IPS-18c (cell line): ENCODE results near the gene GIPR.
"Not testable (repeated sequence)": the region's sequence is repeated elsewhere in the genome, so short reads cannot be mapped to it uniquely, and the experiment has no call there.

ENCODE experiments used
- H3K4me3 ChIP-seq: 2 replicates; pipeline ENCODE4 v1.7.0; 2013; ENCODE audit warnings: low read depth, mild to moderate bottlenecking, low read length, moderate library complexity; ENCODE audit not compliant: insufficient read depth
- H3K9me3 ChIP-seq: one replicate; pipeline ENCODE4 v1.6.1; 2013; ENCODE audit warnings: mild to moderate bottlenecking, low read length, moderate library complexity; ENCODE audit not compliant: control insufficient read depth, insufficient read depth

Gene GIPR

GRCh38 chr19:45711851-45712698 lies 44.1 kb downstream of the GIPR start:
- H3K4me3 ChIP-seq: no peak overlapping the region
- no peaks in the 10 kb centered on the region for H3K9me3 ChIP-seq

GRCh38 chr19:45712699-45713067 lies 44.7 kb downstream of the GIPR start:
- H3K4me3 ChIP-seq: no peak overlapping the region

GRCh38 chr19:45713141-45713540 lies 45.1 kb downstream of the GIPR start:
- no peaks in the 10 kb centered on the region for H3K9me3 ChIP-seq
- H3K4me3 ChIP-seq: no peak overlapping the region

More at GRCh38 chr19:45712699-45713067, 44.7 kb downstream of the GIPR start:
- H3K9me3 ChIP-seq: no peaks in the 10 kb centered on the region

GRCh38 chr19:45715139-45715538 lies 47.1 kb downstream of the GIPR start:
- H3K4me3 ChIP-seq: no peak overlapping the region
- H3K9me3 ChIP-seq: no peaks in the 10 kb centered on the region

GRCh38 chr19:45716359-45717130 lies 48.5 kb downstream of the GIPR start:
- H3K4me3 ChIP-seq: peak overlapping the region; percentile 77
- H3K9me3 ChIP-seq: no peaks in the 10 kb centered on the region

- Histone ChIP-seq H3K4me3 (peak overlapping the region; percentile 77), H3K9me3 (no peaks in the 10 kb centered on the region)
Observed at GRCh38 chr19:45717131-45717982, 49.3 kb downstream of the GIPR start.

- no peaks in the 10 kb centered on the region for H3K9me3 ChIP-seq
- peak overlapping the region; percentile 52 for H3K4me3 ChIP-seq
Observed at GRCh38 chr19:45717983-45718650, 50.1 kb downstream of the GIPR start.

GRCh38 chr19:45720065-45720464 lies 52.0 kb downstream of the GIPR start:
- H3K9me3 ChIP-seq, H3K4me3 ChIP-seq: not testable (repeated sequence)

GRCh38 chr19:45728683-45729082 lies 60.7 kb downstream of the GIPR start:
- not testable (repeated sequence) for H3K4me3 ChIP-seq, H3K9me3 ChIP-seq

- peak overlapping the region; percentile 85 for H3K4me3 ChIP-seq
- H3K9me3 ChIP-seq: no peaks in the 10 kb centered on the region
Observed at GRCh38 chr19:45729800-45730290, 61.8 kb downstream of the GIPR start.

GRCh38 chr19:45730368-45731288 lies 62.6 kb downstream of the GIPR start, which contains the start of gene FBXO46:
Gene FBXO46 (minus strand): TSS chr19:45730896. CDS start chr19:45713495, 17,401 bp downstream.
- peak within 1 kb of the TSS; percentile 85 for H3K4me3 ChIP-seq
- H3K9me3 ChIP-seq: no peaks in the 10 kb centered on the region
